A549 (cell line): ENCODE data around the gene SPSB1. TPM values are rescaled to one million over a fixed set of nuclear protein-coding genes. Genes with fewer than 3 reads are reported as not detected.
A peak's percentile ranks its signal among the peaks of the same experiment; 100 is the strongest.

ENCODE experiments used
- ATAC-seq, 2 experiments: fragments of 200-7000 bp in 1 of 2; fragments of >200 bp in 1 of 2; cut with Nextera tagmentation in 1 of 2; cut with Tn5 transposase in 1 of 2; 3 replicates each; pipeline versions ENCODE4 v1.8.0 to v1.9.1; 2018 to 2020; ENCODE audit warnings: mild to moderate bottlenecking in 1 of 2, moderate library complexity in 1 of 2
- CTCF ChIA-PET: fragments of 300-600 bp; sonication (Branson Sonifier 250); formaldehyde crosslinking; extraction: SDS; loops from one replicate; lab custom pipeline; 2021; ENCODE audit warnings: antibody characterized with exemption, inconsistent platforms; lab: Yijun Ruan, JAX
- POLR2A ChIA-PET: fragments of 350-600 bp; formaldehyde crosslinking; extraction: SDS; loops from one replicate; lab custom pipeline; 2021; ENCODE audit warnings: antibody characterized with exemption, inconsistent platforms; lab: Yijun Ruan, JAX
- DNase-seq, 2 experiments: peaks; one replicate each; pipeline versions ENCODE4 v3.0.0 to v3.0.0-alpha.2; 2011 to 2016; ENCODE audit warnings: low read depth in 1 of 2, low spot score in 1 of 2
- FAIRE-seq: peaks from 2 replicates; lab custom pipeline; 2011; peaks lifted over from hg19 to GRCh38; lab: Jason Lieb, UNC
- H3K27ac ChIP-seq, 2 experiments: fragments of >200 bp; sonication (Bioruptor Twin); formaldehyde crosslinking; 3 replicates each; pipeline ENCODE4 v1.5.1; 2016 to 2017
- H3K4me1 ChIP-seq: fragments of >200 bp; sonication (Bioruptor Twin); formaldehyde crosslinking; 3 replicates; pipeline ENCODE4 v1.6.1; 2016
- H3K4me2 ChIP-seq: fragments of >200 bp; sonication (Bioruptor Twin); formaldehyde crosslinking; 3 replicates; pipeline ENCODE4 v1.6.1; 2016
- H3K4me3 ChIP-seq: fragments of >200 bp; sonication (Bioruptor Twin); formaldehyde crosslinking; 3 replicates; pipeline ENCODE4 v1.5.1; 2016
- H3K9me3 ChIP-seq: fragments of >200 bp; sonication (Bioruptor Twin); formaldehyde crosslinking; 3 replicates; pipeline ENCODE4 v1.6.1; 2016
- CBX2 ChIP-seq: fragments of 200-600 bp; sonication (generic); IDR thresholded peaks from 2 replicates; pipeline ENCODE4 v1.6.1; 2016; ENCODE audit warnings: low read depth, mild to moderate bottlenecking, borderline replicate concordance
- CHD2 ChIP-seq: fragments of 150-350 bp; IDR thresholded peaks from 2 replicates; pipeline ENCODE4 v1.6.1; 2014; ENCODE audit warnings: low read length; ENCODE audit not compliant: partially characterized antibody
- CHD4 ChIP-seq: fragments of 200-600 bp; sonication (generic); IDR thresholded peaks from 2 replicates; pipeline ENCODE4 v1.6.1; 2016; ENCODE audit warnings: antibody characterized with exemption, mild to moderate bottlenecking, borderline replicate concordance
- EHF ChIP-seq: fragments of 250-450 bp; sonication (Bioruptor Pico); IDR thresholded peaks from 2 replicates; pipeline ENCODE4 v1.5.0; 2020; ENCODE audit warnings: mild to moderate bottlenecking
- ESRRA ChIP-seq: fragments of 150-350 bp; IDR thresholded peaks from 2 replicates; pipeline ENCODE4 v1.6.1; 2014; ENCODE audit warnings: mild to moderate bottlenecking, low read length, borderline replicate concordance
- HOXB5 ChIP-seq: fragments of 250-450 bp; sonication (Bioruptor Pico); IDR thresholded peaks from 2 replicates; pipeline ENCODE4 v1.5.0; 2020; ENCODE audit warnings: mild to moderate bottlenecking, moderate library complexity
- JUN ChIP-seq, 2 experiments: fragments of >200 bp; sonication (Bioruptor Twin); formaldehyde crosslinking; IDR thresholded peaks; 2 replicates in 1 of 2; 3 replicates in 1 of 2; pipeline ENCODE4 v1.6.1; 2016 to 2017
- KDM5A ChIP-seq: fragments of 200-600 bp; sonication (generic); IDR thresholded peaks from 2 replicates; pipeline ENCODE4 v1.6.1; 2016; ENCODE audit warnings: antibody characterized with exemption, mild to moderate bottlenecking
- MAFK ChIP-seq: fragments of 450-650 bp; IDR thresholded peaks from 2 replicates; pipeline ENCODE4 v1.6.1; 2014; ENCODE audit not compliant: partially characterized antibody
- MYC ChIP-seq: IDR thresholded peaks from 2 replicates; pipeline ENCODE4 v1.6.1; 2012; ENCODE audit warnings: mild to moderate bottlenecking, inconsistent platforms, low read length, improper control_type of control experiment, borderline replicate concordance
- NFE2L2 ChIP-seq: fragments of 150-350 bp; conservative IDR thresholded peaks from 2 replicates; pipeline ENCODE4 v1.6.1; 2014; ENCODE audit warnings: low read length
- NR3C1 ChIP-seq: fragments of >200 bp; sonication (Bioruptor Twin); formaldehyde crosslinking; IDR thresholded peaks from 3 replicates; pipeline ENCODE4 v1.6.1; 2017
- POLR2A ChIP-seq: IDR thresholded peaks from 2 replicates; pipeline ENCODE4 v1.6.1; 2012; ENCODE audit warnings: mild to moderate bottlenecking, low read length
- POLR2AphosphoS2 ChIP-seq: conservative IDR thresholded peaks from 2 replicates; pipeline ENCODE4 v1.6.1; 2012; ENCODE audit warnings: low read length, improper control_type of control experiment, inconsistent platforms
- RCOR1 ChIP-seq: fragments of 150-350 bp; IDR thresholded peaks from 2 replicates; pipeline ENCODE4 v1.6.1; 2014; ENCODE audit warnings: antibody characterized with exemption, low read length, low read depth
- SMC3 ChIP-seq: fragments of >200 bp; sonication (Bioruptor Twin); formaldehyde crosslinking; IDR thresholded peaks from 3 replicates; pipeline ENCODE4 v1.6.1; 2018; ENCODE audit warnings: inconsistent platforms
- TFCP2L1 ChIP-seq: fragments of 250-450 bp; sonication (Bioruptor Pico); IDR thresholded peaks from 2 replicates; pipeline ENCODE4 v1.5.0; 2021; ENCODE audit warnings: mild to moderate bottlenecking
- ZC3H11A ChIP-seq: fragments of 450-650 bp; IDR thresholded peaks from 2 replicates; pipeline ENCODE4 v1.6.1; 2014; ENCODE audit warnings: antibody characterized with exemption, mild to moderate bottlenecking
- ZFP36 ChIP-seq: fragments of 450-650 bp; IDR thresholded peaks from 2 replicates; pipeline ENCODE4 v1.6.1; 2014; ENCODE audit warnings: borderline replicate concordance; ENCODE audit not compliant: partially characterized antibody
- ZNF302 ChIP-seq: fragments of 250-450 bp; sonication (Bioruptor Pico); IDR thresholded peaks from 2 replicates; pipeline ENCODE4 v1.9.0; 2021; ENCODE audit warnings: inconsistent platforms, mild to moderate bottlenecking, moderate library complexity
- ZSCAN20 ChIP-seq: fragments of 250-450 bp; sonication (Bioruptor Pico); IDR thresholded peaks from 2 replicates; pipeline ENCODE4 v1.8.0; 2022; ENCODE audit warnings: mild to moderate bottlenecking, moderate library complexity
- WGBS: methylation state at CpG from one replicate; pipeline ENCODE4 v1.1.6; 2017; ENCODE audit errors: missing lambda C conversion rate; 5-methylcytosine and 5-hydroxymethylcytosine counted together
- polyA minus RNA-seq: library from RNA; depleted of rRNA, polyadenylated mRNA; stranded (reverse); fragments of >200 nt; gene quantifications from 2 replicates; pipeline ENCODE4 v1.2.3, GENCODE V29; 2011; rRNA and poly(A)+ RNA removed
- polyA plus RNA-seq, 4 experiments: library from polyadenylated mRNA; depleted of rRNA in 3 of 4; stranded (reverse); fragments of >200 nt; fragmentation: RNase III in 1 of 4; extraction: RNeasy Plus Mini Kit Qiagen cat#74134 plus additional on column Dnase treatment in 1 of 4; gene quantifications; 2 replicates in 3 of 4; 3 replicates in 1 of 4; pipeline ENCODE4 v1.2.3, GENCODE V29; 2011 to 2017
- TF ChIP-seq, protein P1 (sequence below): fragments of >200 bp; sonication (Bioruptor Twin); formaldehyde crosslinking; IDR thresholded peaks from 3 replicates; pipeline ENCODE4 v1.6.1; 2016
- TF ChIP-seq, protein P2 (sequence below): IDR thresholded peaks from 2 replicates; pipeline ENCODE4 v1.6.1; 2012

SPSB1 gene
- polyA plus RNA-seq (2011; rRNA removed) = 19.4 and 23.7 TPM in 2 replicates
- 20.5 and 26.4 TPM in 2 replicates for polyA plus RNA-seq (2012; cell fraction: cytosol; rRNA removed)
- 21.7 and 23.4 TPM in 2 replicates for polyA plus RNA-seq (2012; cell fraction: nucleus; rRNA removed)
- 16.9 to 25.3 TPM (median 22.3 TPM) in 3 replicates for polyA plus RNA-seq (2017; fragmentation: RNase III; extraction: RNeasy Plus Mini Kit Qiagen cat#74134 plus additional on column Dnase treatment)
- polyA minus RNA-seq = 39.6 and 39.8 TPM in 2 replicates

DNA sequence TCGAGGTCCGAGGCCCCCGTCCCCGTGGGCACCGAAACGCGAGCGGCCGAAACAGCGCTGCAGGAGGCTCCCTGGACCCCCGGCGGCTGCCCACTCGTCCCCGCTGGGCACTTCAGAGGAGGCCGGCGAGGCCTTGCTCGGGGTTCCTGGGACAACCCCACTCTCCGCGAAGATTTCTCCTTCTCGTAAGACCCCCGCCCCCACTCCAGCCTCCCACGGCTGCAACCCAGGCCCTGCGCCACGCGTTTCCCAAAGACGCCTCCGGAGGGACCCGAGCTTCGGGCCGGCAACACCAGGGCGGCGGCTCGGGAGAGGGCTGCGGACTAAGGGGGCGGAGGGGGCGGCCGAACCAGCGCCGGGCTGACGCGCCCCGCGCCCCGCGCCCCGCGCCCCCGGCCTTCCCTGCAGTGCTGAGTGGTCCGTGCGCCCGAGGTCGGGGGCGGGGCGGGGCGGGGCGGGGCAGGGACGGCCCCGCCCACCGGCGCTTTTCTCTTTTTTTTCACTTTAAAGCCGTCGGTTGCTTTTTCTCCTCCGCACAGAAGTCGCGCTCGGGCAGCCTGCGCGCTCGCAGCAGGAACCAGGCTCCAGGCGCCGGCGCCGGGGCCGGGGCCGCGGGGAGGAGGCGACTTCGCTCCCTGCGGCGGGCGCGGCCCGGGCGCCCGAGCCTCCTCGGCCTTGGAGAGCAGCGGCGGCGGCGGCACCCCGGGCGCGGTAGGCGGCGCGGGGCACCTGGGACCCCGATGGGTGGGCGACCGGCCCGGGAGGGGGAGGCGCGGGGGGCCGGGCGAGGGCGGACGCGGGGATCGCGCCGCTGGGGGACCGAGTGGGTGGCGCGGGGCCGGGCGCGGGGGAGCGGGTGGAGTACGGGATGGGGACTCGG, at the start of gene SPSB1:
TSS of gene SPSB1 (plus strand) at position 534 of the 880 bp plus-strand sequence. CDS start 62,998 bp downstream, outside the sequence.
- Histone ChIP-seq H3K4me1 (peaks cover 57% of the 10 kb centered on the region), H3K4me3 (peak within 1 kb of the TSS; percentile 96), H3K9me3 (peaks cover 12% of the 10 kb centered on the region), H3K4me2 (peak within 1 kb of the TSS; percentile 98), H3K27ac (peak within 1 kb of the TSS; percentile 93 to 99)
- WGBS = 0% methylated on average over 8 of the region's 119 CpGs
- POLR2A ChIA-PET = interaction anchor here (0.6 to 1.4 kb wide), 2 partner anchors 12 to 170 kb away, joined by 3 to 4 read pairs; no protein-coding TSS in a partner anchor
- FAIRE-seq = no peak
- TF ChIP-seq POLR2A (peak; percentile 67), ZC3H11A (no peak), CHD4 (no peak), CBX2 (no peak), NFE2L2 (no peak), RCOR1 (no peak), MAFK (no peak), POLR2AphosphoS2 (no peak), ZSCAN20 (CRISPR knock-in tag) (no peak), TFCP2L1 (CRISPR knock-in tag) (no peak), KDM5A (no peak), EHF (CRISPR knock-in tag) (no peak), HOXB5 (CRISPR knock-in tag) (no peak), ZFP36 (no peak), JUN (IDR thresholded peaks at IDR 0.05) (peak in 1 of 2 experiments; percentile 55; a peak in 1 of 5 replicates), ESRRA (no peak), CHD2 (no peak), SMC3 (peak; percentile 6; the same call in 1 of the 3 replicates), NR3C1 (no peak)
- TF ChIP-seq, protein P1, sequence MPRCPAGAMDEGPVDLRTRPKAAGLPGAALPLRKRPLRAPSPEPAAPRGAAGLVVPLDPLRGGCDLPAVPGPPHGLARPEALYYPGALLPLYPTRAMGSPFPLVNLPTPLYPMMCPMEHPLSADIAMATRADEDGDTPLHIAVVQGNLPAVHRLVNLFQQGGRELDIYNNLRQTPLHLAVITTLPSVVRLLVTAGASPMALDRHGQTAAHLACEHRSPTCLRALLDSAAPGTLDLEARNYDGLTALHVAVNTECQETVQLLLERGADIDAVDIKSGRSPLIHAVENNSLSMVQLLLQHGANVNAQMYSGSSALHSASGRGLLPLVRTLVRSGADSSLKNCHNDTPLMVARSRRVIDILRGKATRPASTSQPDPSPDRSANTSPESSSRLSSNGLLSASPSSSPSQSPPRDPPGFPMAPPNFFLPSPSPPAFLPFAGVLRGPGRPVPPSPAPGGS = 0 out of 3 replicates have a peak, but pooled peaks have one; percentile 59
- TF ChIP-seq, protein P2, sequence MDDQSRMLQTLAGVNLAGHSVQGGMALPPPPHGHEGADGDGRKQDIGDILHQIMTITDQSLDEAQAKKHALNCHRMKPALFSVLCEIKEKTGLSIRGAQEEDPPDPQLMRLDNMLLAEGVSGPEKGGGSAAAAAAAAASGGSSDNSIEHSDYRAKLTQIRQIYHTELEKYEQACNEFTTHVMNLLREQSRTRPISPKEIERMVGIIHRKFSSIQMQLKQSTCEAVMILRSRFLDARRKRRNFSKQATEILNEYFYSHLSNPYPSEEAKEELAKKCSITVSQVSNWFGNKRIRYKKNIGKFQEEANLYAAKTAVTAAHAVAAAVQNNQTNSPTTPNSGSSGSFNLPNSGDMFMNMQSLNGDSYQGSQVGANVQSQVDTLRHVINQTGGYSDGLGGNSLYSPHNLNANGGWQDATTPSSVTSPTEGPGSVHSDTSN = no peak
- CTCF ChIA-PET = interaction anchor here (0.9 to 1.6 kb wide), 3 partner anchors 12 to 26 kb away, joined by 3 to 5 read pairs (median 3); no protein-coding TSS in a partner anchor
- DNase-seq = peak in 1 of 2 experiments; percentile 64
- ATAC-seq = peak; percentile 47 to 54

DNA sequence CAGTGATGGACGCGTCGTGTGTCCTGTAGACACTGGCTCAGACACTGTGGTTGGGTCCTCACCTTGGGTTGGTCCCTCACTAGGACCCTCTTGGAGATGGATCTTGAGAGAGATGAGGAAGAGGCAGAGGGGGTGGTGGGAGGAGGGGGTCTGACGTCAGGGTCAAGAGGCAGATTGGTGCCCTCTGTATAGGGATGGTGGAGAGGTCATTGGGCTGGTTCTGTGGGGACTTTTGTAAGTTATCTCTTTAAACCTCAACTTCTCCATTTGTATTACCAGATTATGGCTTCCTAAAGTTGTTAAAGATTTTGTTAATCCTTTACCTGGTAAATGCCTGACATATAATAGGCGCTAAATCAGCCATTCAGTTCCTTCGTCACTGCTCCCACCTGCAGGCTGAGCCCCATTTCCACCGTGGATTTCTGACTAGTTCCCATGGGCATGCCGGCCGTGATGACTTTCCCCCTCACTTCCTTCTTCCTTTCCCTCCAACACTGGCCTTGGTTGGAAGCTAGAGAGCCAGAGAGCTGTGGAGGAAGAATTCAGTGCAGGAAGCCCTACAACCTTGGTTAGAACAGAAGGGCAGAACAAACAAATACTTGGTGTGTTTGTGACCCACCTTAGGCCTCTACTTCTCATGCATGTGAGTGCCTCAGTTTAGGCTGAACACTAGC, 49.5 kb upstream of the SPSB1 start:
- WGBS = 97% methylated on average over 9 of the region's 9 CpGs
- H3K4me3 ChIP-seq = no peak overlapping the region
- FAIRE-seq (no peak), ATAC-seq (no peak), DNase-seq (no peak)
- TF ChIP-seq ZNF302 (CRISPR knock-in tag) (no peak), MYC (no peak)
- ChIA-PET POLR2A (no interaction called here), CTCF (interaction anchor here (0.9 to 1.1 kb wide), 3 partner anchors 24 to 212 kb away, joined by 3 read pairs; no protein-coding TSS in a partner anchor)
- H3K27ac ChIP-seq = no peak overlapping the region
- H3K4me1 ChIP-seq = peaks cover 9% of the 10 kb centered on the region; the same call in 2 of the 3 replicates
- H3K9me3 ChIP-seq = no peaks in the 10 kb centered on the region
- no peak overlapping the region for H3K4me2 ChIP-seq
